ENCODE data around the gene SRPK1.
"Not testable (repeated sequence)": the region's sequence is repeated elsewhere in the genome, so short reads cannot be mapped to it uniquely, and the experiment has no call there.

SRPK1 gene

GRCh38 chr6:35911871-35912653, 8.8 kb downstream of the SRPK1 start:
- Histone ChIP-seq H3K4me1 (ENCODE audit: insufficient read depth, low read length) (no peaks in the 10 kb centered on the region), H3K27me3 (ENCODE audit: insufficient read depth, low read length) (no peaks in the 10 kb centered on the region), H3K9ac (ENCODE audit: low read depth, low read length) (no peak overlapping the region), H3K4me3 (ENCODE audit: low read length) (no peak overlapping the region), H3K27ac (ENCODE audit: low read depth, low read length) (no peak overlapping the region), H3K9me3 (ENCODE audit: insufficient read depth, low read depth, low read length) (peaks cover 31% of the 10 kb centered on the region), H3K36me3 (ENCODE audit: insufficient read depth, low read length) (peaks cover 78% of the 10 kb centered on the region)
- WGBS = 98% methylated on average over 7 of the region's 8 CpGs

- not testable (repeated sequence) for H3K27ac ChIP-seq (ENCODE audit: low read depth, low read length); H3K27me3 ChIP-seq (ENCODE audit: insufficient read depth, low read length); H3K4me3 ChIP-seq (ENCODE audit: low read length); H3K4me1 ChIP-seq (ENCODE audit: insufficient read depth, low read length); H3K9ac ChIP-seq (ENCODE audit: low read depth, low read length)
- 97% methylated on average over 2 of the region's 2 CpGs for WGBS
- Histone ChIP-seq H3K36me3 (ENCODE audit: insufficient read depth, low read length) (peaks cover 82% of the 10 kb centered on the region), H3K9me3 (ENCODE audit: insufficient read depth, low read depth, low read length) (peaks cover 31% of the 10 kb centered on the region)
These were observed 11.3 kb downstream of the SRPK1 start for GRCh38 chr6:35909571-35909970.

- H3K36me3 ChIP-seq (ENCODE audit: insufficient read depth, low read length) = peaks cover 81% of the 10 kb centered on the region
These were observed 12.0 kb downstream of the SRPK1 start for GRCh38 chr6:35908753-35909401.

GRCh38 chr6:35907750-35908149, 13.1 kb downstream of the SRPK1 start:
- H3K9me3 ChIP-seq (ENCODE audit: insufficient read depth, low read depth, low read length) = peaks cover 31% of the 10 kb centered on the region
- H3K27ac ChIP-seq (ENCODE audit: low read depth, low read length) = no peak overlapping the region
- WGBS = 95% methylated on average over 6 of the region's 6 CpGs
- H3K27me3 ChIP-seq (ENCODE audit: insufficient read depth, low read length) = no peaks in the 10 kb centered on the region
- no peak overlapping the region for H3K9ac ChIP-seq (ENCODE audit: low read depth, low read length)
- H3K4me3 ChIP-seq (ENCODE audit: low read length) = no peak overlapping the region
- H3K4me1 ChIP-seq (ENCODE audit: insufficient read depth, low read length) = no peaks in the 10 kb centered on the region
- peaks cover 85% of the 10 kb centered on the region for H3K36me3 ChIP-seq (ENCODE audit: insufficient read depth, low read length)

More at GRCh38 chr6:35908753-35909401, 12.0 kb downstream of the SRPK1 start:
- not testable (repeated sequence) for H3K4me3 ChIP-seq (ENCODE audit: low read length); H3K27me3 ChIP-seq (ENCODE audit: insufficient read depth, low read length); H3K27ac ChIP-seq (ENCODE audit: low read depth, low read length); H3K4me1 ChIP-seq (ENCODE audit: insufficient read depth, low read length); H3K9ac ChIP-seq (ENCODE audit: low read depth, low read length)
- 92% methylated on average over 5 of the region's 5 CpGs for WGBS
- H3K9me3 ChIP-seq (ENCODE audit: insufficient read depth, low read depth, low read length) = peaks cover 31% of the 10 kb centered on the region

GRCh38 chr6:35906499-35906846, 14.4 kb downstream of the SRPK1 start:
- Histone ChIP-seq H3K27ac (ENCODE audit: low read depth, low read length) (no peak overlapping the region), H3K36me3 (ENCODE audit: insufficient read depth, low read length) (peaks cover 79% of the 10 kb centered on the region), H3K27me3 (ENCODE audit: insufficient read depth, low read length) (no peaks in the 10 kb centered on the region), H3K4me1 (ENCODE audit: insufficient read depth, low read length) (no peaks in the 10 kb centered on the region), H3K9me3 (ENCODE audit: insufficient read depth, low read depth, low read length) (peaks cover 27% of the 10 kb centered on the region), H3K9ac (ENCODE audit: low read depth, low read length) (no peak overlapping the region), H3K4me3 (ENCODE audit: low read length) (no peak overlapping the region)
- WGBS = 96% methylated on average over 2 of the region's 2 CpGs

GRCh38 chr6:35905841-35906498, 14.9 kb downstream of the SRPK1 start:
- H3K4me1 ChIP-seq (ENCODE audit: insufficient read depth, low read length) = no peaks in the 10 kb centered on the region
- no peak overlapping the region for H3K4me3 ChIP-seq (ENCODE audit: low read length)
- peaks cover 77% of the 10 kb centered on the region for H3K36me3 ChIP-seq (ENCODE audit: insufficient read depth, low read length)
- WGBS = 83% methylated on average over 8 of the region's 8 CpGs
- H3K9ac ChIP-seq (ENCODE audit: low read depth, low read length) = no peak overlapping the region
- H3K27me3 ChIP-seq (ENCODE audit: insufficient read depth, low read length) = no peaks in the 10 kb centered on the region
- H3K27ac ChIP-seq (ENCODE audit: low read depth, low read length) = no peak overlapping the region
- H3K9me3 ChIP-seq (ENCODE audit: insufficient read depth, low read depth, low read length) = peaks cover 21% of the 10 kb centered on the region

- Histone ChIP-seq H3K36me3 (ENCODE audit: insufficient read depth, low read length) (peaks cover 75% of the 10 kb centered on the region), H3K4me3 (ENCODE audit: low read length) (no peak overlapping the region)
- WGBS = 86% methylated on average over 2 of the region's 2 CpGs
These were observed 15.6 kb downstream of the SRPK1 start for GRCh38 chr6:35905141-35905785.

GRCh38 chr6:35903679-35904078, 17.2 kb downstream of the SRPK1 start:
- no peak overlapping the region for H3K4me3 ChIP-seq (ENCODE audit: low read length)
- H3K36me3 ChIP-seq (ENCODE audit: insufficient read depth, low read length) = peaks cover 66% of the 10 kb centered on the region
- WGBS = 97% methylated on average over 3 of the region's 4 CpGs
- no peak overlapping the region for H3K27ac ChIP-seq (ENCODE audit: low read depth, low read length)
- no peaks in the 10 kb centered on the region for H3K4me1 ChIP-seq (ENCODE audit: insufficient read depth, low read length)
- peaks cover 1% of the 10 kb centered on the region; the same call in 1 of the 2 replicates for H3K9me3 ChIP-seq (ENCODE audit: insufficient read depth, low read depth, low read length)
- no peak overlapping the region for H3K9ac ChIP-seq (ENCODE audit: low read depth, low read length)
- no peaks in the 10 kb centered on the region for H3K27me3 ChIP-seq (ENCODE audit: insufficient read depth, low read length)

More at GRCh38 chr6:35905141-35905785, 15.6 kb downstream of the SRPK1 start:
- Histone ChIP-seq H3K9me3 (ENCODE audit: insufficient read depth, low read depth, low read length) (peaks cover 14% of the 10 kb centered on the region), H3K27ac (ENCODE audit: low read depth, low read length) (no peak overlapping the region), H3K9ac (ENCODE audit: low read depth, low read length) (no peak overlapping the region), H3K27me3 (ENCODE audit: insufficient read depth, low read length) (no peaks in the 10 kb centered on the region), H3K4me1 (ENCODE audit: insufficient read depth, low read length) (no peaks in the 10 kb centered on the region)

GRCh38 chr6:35900448-35900847, 20.4 kb downstream of the SRPK1 start:
- WGBS = 93% methylated on average over 4 of the region's 4 CpGs
- Histone ChIP-seq H3K4me3 (ENCODE audit: low read length) (no peak overlapping the region), H3K27ac (ENCODE audit: low read depth, low read length) (no peak overlapping the region), H3K27me3 (ENCODE audit: insufficient read depth, low read length) (no peaks in the 10 kb centered on the region), H3K9ac (ENCODE audit: low read depth, low read length) (no peak overlapping the region), H3K4me1 (ENCODE audit: insufficient read depth, low read length) (peaks cover 6% of the 10 kb centered on the region), H3K9me3 (ENCODE audit: insufficient read depth, low read depth, low read length) (no peaks in the 10 kb centered on the region), H3K36me3 (ENCODE audit: insufficient read depth, low read length) (peaks cover 54% of the 10 kb centered on the region)

- Histone ChIP-seq H3K36me3 (ENCODE audit: insufficient read depth, low read length) (peaks cover 33% of the 10 kb centered on the region), H3K27ac (ENCODE audit: low read depth, low read length) (no peak overlapping the region), H3K9ac (ENCODE audit: low read depth, low read length) (no peak overlapping the region), H3K27me3 (ENCODE audit: insufficient read depth, low read length) (no peaks in the 10 kb centered on the region), H3K9me3 (ENCODE audit: insufficient read depth, low read depth, low read length) (no peaks in the 10 kb centered on the region), H3K4me1 (ENCODE audit: insufficient read depth, low read length) (peaks cover 21% of the 10 kb centered on the region), H3K4me3 (ENCODE audit: low read length) (no peak overlapping the region)
- 100% methylated on average over 2 of the region's 2 CpGs for WGBS
These were observed 22.9 kb downstream of the SRPK1 start for GRCh38 chr6:35898003-35898402.

GRCh38 chr6:35897486-35897885, 23.4 kb downstream of the SRPK1 start:
- Histone ChIP-seq H3K9ac (ENCODE audit: low read depth, low read length) (no peak overlapping the region), H3K4me3 (ENCODE audit: low read length) (no peak overlapping the region), H3K27me3 (ENCODE audit: insufficient read depth, low read length) (no peaks in the 10 kb centered on the region), H3K4me1 (ENCODE audit: insufficient read depth, low read length) (peaks cover 21% of the 10 kb centered on the region), H3K27ac (ENCODE audit: low read depth, low read length) (no peak overlapping the region), H3K36me3 (ENCODE audit: insufficient read depth, low read length) (peaks cover 29% of the 10 kb centered on the region), H3K9me3 (ENCODE audit: insufficient read depth, low read depth, low read length) (no peaks in the 10 kb centered on the region)
- 95% methylated on average over 4 of the region's 4 CpGs for WGBS

All from HUES64 (cell line).